HG03066 (cell line): Measurements from ENCODE around the gene ZBTB7C.

Experiments
- ATAC-seq: cut with Tn5 transposase; IDR thresholded peaks from one replicate; pipeline ENCODE4 v1.9.1; 2021; ENCODE audit warnings: low read depth; ENCODE audit not compliant: unreplicated experiment

The ZBTB7C gene

DNA sequence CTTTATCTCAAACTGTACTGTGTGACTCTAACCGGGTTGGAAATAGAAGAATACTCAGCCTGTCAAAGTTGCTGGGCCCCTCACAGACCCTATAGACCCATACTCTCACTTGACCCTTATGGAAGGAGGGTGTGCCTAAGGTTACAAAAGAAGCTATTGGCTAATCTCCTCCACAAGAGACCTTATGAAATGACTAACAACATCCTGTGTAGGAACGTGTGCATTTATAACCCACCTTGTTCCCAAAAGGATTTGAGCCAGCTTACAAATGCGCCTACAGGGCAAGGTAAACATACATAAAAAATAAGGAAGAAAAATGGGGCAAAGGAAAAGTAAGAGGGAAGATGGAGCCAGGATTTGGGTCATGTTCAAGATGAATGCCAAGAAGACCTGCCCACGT is 253.3 kb downstream of the ZBTB7C start:
- no peak for ATAC-seq

DNA sequence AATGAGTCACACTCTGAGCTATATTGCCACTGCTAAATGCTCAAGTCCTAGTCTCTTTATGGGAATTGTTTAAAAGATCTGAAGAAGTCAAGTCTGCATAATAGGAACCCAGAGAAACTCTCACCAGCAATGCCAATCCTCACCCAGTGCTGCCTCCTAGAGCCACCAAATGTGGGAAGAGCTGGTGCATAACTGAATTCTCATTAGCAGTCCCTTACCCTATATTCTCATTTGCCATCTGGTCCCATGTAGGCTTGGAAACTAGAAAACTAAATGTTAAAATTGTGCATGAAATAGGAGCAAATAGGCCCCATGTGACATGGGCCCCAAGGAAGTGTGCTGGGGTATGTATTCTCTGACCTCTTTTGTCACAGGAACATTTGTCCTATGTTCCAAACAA is 254.4 kb downstream of the ZBTB7C start:
- no peak for ATAC-seq

DNA sequence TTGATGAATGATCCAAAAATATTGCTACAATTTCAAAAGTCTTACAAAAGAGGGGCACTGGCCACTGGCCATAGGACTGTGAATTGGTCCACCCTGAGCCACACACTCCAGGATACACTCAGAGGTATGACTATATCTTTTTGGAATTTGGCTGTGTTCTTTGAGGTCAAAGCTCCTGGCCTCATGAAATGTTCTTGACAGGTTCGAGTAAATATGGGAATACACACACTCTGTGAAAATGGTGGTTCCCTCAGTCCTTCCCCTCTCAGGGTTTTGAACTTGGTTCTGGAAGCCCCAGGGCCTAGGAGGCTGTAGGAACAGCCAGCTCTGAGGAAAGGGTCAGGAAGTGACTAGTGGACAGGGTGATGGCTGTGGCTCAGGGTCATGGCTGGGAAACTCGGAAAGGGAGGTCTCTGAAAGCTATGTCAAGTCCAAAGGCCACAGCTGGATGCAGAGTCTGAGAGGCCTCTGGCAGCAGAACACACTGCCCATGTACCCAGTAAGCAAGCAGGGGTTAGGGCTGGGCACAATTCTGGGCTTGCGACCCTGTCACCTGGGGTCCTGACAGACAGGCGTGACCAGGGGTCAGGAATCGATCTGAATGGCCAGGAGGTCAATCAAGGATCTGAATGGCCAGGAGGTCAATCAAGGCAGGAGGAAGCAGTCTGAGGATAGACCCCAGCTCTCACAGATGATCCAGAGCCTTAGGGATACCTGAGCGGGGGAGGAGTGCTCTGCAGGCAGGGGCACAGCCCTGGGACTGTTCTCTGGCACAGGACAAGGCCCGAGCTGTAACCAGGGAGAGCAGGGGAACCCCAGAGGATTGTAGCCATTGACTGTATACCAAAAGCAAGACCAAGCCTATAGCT is 255.3 kb downstream of the ZBTB7C start:
- no peak for ATAC-seq

DNA sequence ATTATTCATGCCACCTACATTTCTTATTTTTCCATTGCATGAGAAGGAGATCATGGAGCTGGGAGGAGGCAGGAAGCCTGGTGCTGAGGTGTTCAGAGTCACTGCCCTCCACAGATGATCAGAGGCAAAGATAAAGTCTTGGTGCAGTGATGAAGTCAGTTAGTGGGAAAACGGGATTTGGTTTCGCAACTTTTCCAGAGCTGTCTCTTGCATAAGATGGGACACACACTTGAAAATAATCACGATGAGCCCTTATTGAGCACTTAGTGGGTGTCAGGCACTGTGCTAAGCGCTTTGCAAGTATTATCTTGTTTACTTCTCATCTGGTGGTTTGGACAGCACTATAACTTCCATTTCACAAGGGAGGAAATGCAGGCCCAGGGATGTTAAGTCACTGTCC is 256.6 kb downstream of the ZBTB7C start:
- ATAC-seq = no peak

DNA sequence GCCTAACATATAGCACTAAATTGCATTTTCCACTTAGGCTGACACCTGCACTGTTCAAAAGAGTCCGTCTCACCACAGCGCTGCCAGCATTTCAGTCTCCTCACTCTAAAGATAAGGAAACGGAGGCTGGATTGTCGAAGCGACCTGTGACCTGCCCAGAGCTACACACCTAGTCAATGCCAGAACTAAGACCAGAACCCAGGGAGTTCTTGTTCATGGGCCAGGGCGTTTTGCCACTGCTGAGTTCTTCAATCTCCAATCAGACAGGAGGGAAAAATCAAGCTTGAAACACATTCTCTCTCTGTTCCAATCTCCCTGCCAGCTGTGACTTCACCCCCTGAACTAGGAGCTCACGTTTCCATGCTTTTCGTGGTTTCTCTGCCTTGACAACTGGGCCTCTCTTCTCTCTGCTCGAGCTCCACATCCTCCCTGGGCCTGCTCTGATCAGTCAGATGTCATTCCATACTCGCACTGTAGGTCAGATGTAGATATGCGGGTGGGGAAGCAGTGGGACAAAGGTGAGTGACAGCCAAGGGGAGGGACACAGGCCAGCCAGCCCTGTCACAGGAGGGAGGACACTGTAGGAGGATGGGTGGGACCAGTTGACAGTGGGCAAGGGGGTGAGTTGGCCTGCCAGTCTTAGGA is 257.6 kb downstream of the ZBTB7C start:
- ATAC-seq = no peak

DNA sequence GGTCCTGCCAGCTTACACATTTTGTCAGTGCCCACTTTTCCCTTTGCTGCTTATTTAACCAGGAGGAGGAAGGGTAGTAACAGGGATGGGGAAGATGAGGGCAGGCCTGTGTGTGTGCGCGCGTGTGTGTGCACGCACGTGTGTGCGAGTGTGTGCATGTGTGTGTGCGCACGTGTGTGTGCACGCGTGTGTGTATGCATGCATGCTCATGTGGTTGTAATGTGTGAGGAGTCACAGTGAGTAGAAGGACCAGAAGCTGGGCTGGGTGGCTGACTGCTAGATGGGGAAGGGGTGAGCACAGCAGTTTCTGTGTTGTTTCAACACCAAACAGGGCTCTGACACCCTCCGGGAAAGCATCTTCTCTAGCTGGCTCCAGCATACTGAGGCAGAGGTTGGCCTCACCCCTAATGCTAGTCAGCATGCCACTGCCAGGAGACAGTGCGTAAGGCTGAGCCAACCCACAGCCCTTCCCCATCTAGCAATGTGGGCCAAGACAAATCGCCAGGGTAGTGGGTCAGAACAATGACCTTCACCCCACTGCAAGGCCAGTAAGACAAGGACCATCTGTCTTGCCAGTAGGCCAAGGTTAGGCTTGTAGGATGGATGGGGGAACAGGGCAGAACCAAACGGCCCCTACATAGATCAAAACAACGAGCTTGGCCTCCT is 260.0 kb downstream of the ZBTB7C start:
- ATAC-seq = no peak

DNA sequence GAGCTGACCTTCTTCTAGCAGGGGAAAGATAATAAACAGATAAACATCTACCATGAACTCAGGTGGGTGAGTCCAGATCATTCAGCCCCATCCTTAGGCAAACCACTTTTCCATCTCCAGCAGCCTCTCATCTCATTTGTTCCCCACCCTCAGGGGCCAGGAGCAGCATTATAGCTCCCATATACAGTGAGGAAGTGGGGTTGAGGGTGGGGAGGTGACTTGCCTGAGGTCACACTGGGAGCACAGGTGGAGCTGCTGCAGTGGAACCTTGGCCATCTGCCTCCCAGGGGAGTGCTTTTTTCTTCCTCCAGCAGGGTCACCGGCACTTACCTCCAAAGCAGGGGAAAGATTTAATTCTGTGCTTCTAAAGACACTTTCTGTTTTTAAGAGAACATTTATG is 266.2 kb downstream of the ZBTB7C start:
- no peak for ATAC-seq

DNA sequence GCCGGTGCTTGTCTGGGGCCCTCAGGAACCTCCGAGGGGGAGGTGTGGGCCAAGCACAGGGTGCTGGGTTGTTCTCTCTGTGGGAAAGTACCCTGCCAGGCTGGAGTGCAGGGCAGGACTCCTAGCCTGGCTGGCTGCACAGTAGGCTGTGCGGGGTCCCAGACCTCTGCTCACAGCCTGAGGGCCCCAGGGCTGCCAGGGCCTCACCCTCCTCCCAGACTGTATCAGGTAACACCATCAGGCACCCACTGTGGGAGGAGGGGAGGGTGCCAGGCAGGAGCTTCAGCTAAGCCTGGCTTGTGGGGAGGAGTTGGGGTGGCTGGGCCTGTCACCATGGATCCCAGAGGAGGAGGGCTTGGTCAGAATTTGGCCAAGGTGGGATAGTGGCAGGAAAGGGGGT is 266.8 kb downstream of the ZBTB7C start:
- no peak for ATAC-seq

DNA sequence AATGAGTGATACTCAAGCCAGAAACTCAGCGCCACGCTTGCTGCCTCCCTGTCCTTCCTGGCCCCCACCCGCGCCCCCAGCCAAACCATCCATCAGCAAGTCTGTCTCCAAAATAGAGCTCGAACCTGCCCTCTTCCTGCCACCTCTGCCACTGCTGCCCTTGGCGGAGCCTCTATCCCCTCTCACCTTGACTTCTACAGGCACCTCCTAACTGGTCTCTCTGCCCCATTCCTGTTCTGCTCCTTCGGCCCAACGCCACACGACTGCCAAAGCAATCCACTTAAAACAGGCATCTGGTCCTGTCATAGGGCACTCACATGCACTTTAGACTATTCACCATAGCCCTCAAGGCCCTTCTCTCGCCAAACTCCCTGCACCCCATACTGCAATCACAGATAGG is 268.5 kb downstream of the ZBTB7C start:
- no peak for ATAC-seq

DNA sequence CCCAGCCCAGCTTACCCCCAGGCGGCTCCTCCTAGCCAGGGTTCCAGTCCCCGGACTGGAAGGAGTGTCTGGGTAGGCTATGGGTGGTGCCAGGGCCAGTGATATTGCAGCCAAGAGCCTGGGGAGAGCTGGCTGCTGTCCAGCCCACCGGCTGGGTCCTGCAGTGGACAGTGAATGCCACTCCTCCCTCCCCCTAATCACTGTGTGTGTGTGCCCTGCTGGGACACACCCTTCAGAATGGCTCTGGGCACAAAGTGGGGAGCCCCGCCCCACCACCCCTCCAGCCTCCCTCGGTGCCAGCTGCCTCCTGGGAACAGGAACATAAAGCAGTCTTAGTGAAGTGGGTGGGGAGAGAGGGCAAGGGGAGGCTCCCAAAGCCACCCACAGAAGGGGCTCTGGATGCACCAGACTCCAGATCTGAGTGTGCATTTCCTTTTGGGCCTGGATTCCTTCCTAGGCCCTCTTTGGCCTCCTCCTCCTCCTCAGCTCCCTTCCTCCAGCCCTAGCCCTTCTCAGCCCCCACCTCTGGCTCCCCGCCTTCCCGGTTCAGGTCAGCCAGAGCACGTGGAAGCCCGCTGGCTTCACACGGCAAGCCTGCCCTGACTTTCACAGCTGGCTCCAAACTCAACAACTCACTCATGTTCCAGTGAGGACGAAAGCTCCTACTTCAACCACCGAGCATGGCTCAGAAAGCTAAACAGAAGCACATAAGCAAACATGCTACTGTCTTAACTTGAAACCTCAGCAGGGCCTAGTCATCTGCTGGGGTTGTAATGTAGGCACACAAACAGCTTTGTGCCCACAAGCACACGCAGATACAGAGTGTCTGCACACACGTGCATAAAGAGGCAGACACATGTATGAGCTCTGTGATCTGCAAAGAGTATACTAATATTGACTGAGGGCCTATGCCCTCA is 269.5 kb downstream of the ZBTB7C start:
- ATAC-seq = no peak

DNA sequence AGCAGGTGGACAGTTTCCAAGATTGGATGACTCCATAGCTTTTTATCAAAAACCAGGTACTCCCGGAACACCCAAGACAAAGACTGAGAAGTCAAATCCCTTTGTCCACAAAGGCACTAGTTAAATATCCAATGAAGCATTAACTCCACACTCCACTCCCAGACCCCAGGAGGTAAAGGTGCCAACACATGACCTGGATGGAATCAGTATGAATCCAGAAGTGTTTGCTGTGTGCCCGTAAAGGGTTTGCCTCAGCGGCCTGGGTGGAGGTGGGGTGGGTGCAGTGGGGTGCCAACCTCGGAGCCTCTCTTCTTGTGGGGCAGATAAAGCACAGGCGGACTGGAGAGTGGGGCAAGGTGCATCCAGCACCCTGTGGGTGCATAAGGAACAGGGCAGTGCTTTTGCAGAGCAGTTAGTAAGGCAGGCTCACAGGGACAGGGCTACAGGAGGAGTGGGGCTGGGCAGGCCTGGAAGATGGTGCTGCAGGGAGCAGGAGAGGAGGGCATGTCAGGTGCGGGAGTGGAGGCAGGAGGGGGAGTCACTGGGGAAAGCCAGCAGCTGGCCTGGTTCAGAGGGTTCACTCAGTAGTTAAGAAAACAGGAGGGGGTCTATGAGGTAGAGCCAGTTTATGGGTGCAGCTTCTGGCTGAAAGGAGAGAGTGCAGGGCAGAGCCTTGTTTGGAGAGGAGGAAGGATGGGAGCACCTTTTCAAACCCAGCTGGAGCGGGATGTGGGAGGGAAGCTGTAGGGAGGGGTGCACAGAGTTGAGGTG is 270.3 kb downstream of the ZBTB7C start:
- no peak for ATAC-seq

DNA sequence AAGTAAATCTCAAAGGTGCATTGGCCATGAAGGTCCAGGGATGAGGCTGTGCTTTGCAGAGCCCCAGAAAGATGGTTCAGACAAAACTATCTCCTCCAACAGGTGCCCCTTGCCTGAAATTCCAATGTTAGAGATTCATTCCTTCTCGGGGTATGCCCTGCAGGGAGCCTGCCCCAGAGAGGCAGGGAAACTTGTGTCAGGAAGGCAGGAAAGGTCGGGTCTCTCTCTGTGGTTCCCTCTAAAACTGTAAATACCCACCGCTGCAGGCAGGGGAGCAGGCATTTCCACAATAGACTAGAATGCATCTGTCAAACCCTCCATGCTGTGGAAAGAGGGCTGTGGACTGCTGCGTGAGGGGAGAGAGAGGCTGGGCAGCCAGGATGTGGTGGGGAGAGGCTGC is 271.0 kb downstream of the ZBTB7C start:
- ATAC-seq = no peak

DNA sequence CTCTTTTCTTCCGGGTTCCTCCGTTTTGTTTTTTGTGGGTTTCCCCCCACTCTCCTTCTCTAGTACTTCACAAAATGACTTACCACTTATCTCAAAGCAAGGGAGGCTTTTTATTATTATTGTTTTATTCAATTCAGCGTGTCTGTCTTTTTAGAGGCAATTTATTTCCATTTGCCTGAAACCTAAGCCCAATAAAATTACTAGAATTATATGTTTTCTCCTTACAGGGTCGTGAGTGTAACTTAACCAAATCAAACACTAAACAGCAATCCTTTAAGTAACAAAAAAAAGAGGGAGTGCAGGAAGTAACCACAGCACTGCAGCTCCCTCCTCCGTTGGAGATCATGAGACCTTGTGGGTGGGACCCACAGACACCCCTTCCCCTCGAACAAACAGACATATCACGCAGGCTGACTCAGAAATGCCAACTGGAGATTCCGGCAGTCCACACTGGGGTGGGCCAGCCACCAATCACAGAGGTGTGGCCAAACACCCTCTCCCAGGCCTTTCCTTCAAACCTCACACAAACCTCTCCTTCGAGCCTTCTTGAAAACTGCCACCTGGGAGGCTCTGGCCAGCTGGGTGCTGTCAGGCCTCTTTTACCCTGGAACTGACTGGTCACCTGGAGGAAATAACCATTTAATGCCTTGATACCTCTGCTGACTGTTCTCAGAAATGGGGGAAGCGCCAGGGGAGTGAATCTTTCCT is 271.7 kb downstream of the ZBTB7C start:
- no peak for ATAC-seq

DNA sequence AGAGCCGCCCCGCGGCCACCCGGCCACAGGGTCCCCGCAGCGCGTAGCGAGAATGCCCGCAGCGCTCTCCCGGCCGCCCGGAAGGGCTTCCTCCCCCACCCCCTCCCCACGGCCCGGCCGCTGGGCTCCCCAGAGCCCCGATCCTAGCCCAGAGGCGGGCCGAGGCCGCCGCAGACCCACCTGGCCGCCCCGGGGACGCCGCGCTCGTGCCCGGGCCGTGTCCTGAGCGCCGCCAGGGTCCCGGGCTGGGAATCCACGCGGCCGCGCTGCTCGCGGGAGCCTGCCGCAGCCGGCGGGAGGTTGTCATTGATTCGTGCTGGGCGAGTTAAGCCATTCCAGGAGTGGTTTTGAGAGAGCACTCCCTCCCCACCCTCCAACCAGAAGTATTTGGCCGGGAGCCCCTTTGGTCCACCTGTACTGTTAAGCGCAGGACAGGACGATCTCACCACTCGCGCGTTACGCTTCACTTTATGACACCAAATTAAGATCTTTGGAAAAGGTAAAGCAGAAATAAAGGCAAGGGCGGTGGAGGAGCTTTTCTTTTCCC is 272.3 kb downstream of the ZBTB7C start:
- ATAC-seq = no peak

DNA sequence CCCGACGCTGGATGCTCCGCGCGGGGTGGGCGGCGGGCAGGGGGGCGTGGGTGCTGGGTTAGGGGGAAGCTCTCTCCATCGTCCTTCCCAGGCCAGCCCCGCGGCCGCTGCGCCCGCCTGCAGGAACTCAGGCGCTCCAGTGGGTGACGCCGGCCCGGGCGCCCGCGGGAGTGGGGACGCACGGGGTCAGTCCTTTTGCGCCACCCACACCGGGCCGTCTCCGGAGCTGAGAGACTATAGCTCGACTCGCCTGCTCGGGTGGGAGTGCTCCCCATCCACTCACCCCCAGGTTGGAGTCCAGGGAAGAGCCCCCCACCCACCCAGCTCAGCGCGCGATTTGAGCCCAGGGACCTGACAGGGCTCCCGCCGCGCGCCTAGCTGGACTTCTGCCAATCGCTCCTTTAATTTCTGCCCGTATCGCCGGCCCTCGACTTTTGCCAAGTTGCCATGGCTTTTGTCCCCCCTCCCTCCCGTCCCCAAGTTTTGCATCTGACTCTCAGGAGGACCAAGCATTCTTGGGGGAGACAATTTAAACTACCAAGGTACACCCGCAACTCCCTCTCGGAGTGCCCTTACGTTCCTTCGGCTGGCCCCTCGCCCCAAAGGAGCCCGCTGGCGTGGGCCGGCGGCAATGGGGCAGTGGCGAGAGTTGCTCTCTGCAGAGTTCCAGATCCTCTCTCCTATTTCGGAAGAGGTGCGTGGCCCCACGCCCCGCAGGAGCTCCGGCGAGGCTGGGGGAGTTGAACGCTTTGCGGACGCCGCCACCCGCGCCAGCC is 272.9 kb downstream of the ZBTB7C start:
- no peak for ATAC-seq

DNA sequence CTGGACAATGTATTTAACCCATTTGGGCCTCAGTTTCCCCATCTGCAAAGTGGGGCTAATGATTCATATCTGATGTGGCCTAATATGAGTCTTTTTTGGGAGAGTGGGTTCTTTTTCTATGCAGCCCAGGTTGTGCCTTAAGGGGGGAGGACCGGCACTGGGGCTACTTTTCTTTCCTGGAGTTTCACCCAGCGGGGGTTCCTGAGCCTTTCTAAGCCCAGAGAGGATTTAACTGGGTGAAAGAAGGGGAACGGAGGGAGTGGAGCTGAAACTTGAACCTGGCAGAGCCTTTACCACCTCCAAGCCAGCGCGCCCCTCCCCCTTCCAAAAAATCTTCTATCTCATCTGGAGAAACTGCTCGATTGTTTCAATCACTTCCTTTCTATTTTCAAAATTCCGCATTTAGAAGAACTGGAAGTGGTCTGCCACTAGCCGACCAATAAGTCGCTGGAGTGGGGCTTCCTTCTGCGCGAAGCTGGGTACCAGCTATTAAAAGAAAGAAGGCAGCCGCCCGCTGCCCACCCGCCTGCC is 273.7 kb downstream of the ZBTB7C start:
- no peak for ATAC-seq

DNA sequence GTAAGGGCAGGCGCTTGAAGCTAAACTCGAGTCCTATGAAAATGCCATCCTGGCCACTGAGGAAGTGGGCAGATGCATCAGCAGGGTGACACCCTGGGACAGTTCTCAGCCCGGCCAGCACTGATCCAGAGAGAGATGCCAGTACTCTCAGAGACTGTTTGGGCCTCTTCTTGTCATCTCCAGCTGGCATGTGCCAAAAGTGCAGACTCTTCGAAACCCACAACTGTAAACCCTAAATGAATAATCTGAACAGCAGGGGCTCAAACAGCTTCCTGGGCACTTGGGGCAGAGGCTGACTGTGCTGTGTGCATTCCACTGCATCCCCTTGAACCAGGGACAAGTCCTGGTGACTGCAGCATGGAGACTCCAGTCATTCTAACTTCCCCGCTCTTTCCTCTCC is 274.6 kb downstream of the ZBTB7C start:
- no peak for ATAC-seq

DNA sequence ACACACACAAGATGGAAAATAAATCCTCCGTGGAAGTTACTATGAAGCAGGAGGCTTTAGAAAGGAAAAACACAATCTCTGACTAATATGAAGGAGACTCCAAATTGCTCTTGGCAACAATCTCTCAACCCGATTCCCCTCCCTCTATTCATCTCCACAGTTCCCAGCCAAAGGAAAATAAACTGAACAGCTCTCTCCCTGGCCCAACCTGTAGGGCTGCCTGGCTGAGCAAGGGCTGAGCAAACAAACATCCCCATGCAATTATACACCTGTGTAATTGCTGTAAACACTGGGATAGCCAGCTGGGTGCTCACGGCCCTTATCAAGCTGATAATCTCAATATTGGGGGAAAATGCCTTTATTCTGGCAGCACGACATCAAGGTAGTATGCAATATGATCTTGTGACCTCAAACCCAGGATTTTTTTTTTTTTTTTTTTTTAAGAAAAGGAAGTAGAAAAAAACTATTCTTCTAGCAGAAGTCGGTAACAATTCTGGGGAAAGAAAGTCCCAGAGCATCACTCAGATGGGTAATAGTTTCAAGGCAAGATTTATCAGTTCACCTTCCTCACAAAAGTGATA is 275.4 kb downstream of the ZBTB7C start:
- ATAC-seq = no peak
